Measurements from ENCODE around the gene KRT73. TPM values are rescaled to one million over a fixed set of nuclear protein-coding genes. Genes with fewer than 3 reads are reported as not detected.

The KRT73 gene
- total RNA-seq, 4 donors from 2014 or later = not detected

DNA sequence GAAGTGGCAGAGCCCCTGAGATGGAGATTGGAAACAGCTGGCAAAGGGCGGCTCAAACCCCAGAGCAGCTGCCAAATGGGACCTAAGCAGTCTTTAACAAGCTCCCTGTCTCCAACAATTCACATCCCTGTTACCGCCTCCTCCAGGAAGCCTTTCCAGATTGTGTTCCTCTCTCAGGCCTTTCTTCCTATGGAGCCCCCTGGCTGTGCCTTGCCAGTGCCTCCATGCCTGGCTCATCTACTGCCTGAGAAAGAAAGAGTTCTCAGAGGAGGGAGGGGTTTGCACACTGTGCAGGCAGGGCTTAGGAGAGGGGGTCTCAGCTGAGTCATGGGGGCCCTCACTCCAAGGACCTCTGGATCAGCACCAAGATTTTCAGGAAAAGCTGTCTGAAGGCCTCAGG, 35.9 kb downstream of the KRT73 start:
- no peak for DNase-seq
- TF ChIP-seq CTCF (IDR thresholded peaks at IDR 0.05) (no peak), POLR2A (IDR thresholded peaks at IDR 0.05) (no peak), POLR2AphosphoS5 (IDR thresholded peaks at IDR 0.05) (no peak), EP300 (IDR thresholded peaks at IDR 0.05; ENCODE audit: low read depth) (no peak)
- intact Hi-C loops (cut with DNase I; ENCODE audit: low total_unique reads) = loop anchor here (5.0 kb wide), 1 partner anchor 290 kb away; no protein-coding TSS in a partner anchor
- Histone ChIP-seq H3K4me3 (no peak overlapping the region), H3K27ac (no peak overlapping the region), H3K36me3 (no peaks in the 10 kb centered on the region), H3K27me3 (no peaks in the 10 kb centered on the region), H3K9me3 (no peaks in the 10 kb centered on the region), H3K4me1 (no peaks in the 10 kb centered on the region)
- in situ Hi-C loops (cut with MboI; ENCODE audit: low pct_ligation_motif_present in 1 of 4, low pct_unique_long_range_greater_than_20kb in 1 of 4, low sequenced_read_pairs in 3 of 4) = loop anchor here (5.0 to 25.0 kb wide), 6 partner anchors 292 to 405 kb away; no protein-coding TSS in a partner anchor
- WGBS, 2 donors (ENCODE audit: low coverage in 1 of 2) = 66% methylated on average over 2 of the region's 2 CpGs; no CpG with 5 or more reads in 1 of the 2 donors

GRCh38 chr12:52581481-52581880, 36.9 kb downstream of the KRT73 start:
- TF ChIP-seq CTCF (IDR thresholded peaks at IDR 0.05) (no peak), POLR2A (IDR thresholded peaks at IDR 0.05) (no peak), EP300 (IDR thresholded peaks at IDR 0.05; ENCODE audit: low read depth) (no peak), POLR2AphosphoS5 (IDR thresholded peaks at IDR 0.05) (no peak)
- no peaks in the 10 kb centered on the region for H3K9me3 ChIP-seq
- no peak overlapping the region for H3K27ac ChIP-seq
- H3K36me3 ChIP-seq = no peaks in the 10 kb centered on the region
- no peak overlapping the region for H3K4me3 ChIP-seq
- WGBS, 2 donors (ENCODE audit: low coverage in 1 of 2) = 48 to 70% methylated on average over 2 to 6 of the region's 6 CpGs
- no peaks in the 10 kb centered on the region for H3K4me1 ChIP-seq
- intact Hi-C loops (cut with DNase I; ENCODE audit: low total_unique reads) = loop anchor here (5.0 kb wide), 1 partner anchor 291 kb away; no protein-coding TSS in a partner anchor
- in situ Hi-C loops (cut with MboI; ENCODE audit: low pct_ligation_motif_present in 1 of 4, low pct_unique_long_range_greater_than_20kb in 1 of 4, low sequenced_read_pairs in 3 of 4) = loop anchor here (5.0 to 25.0 kb wide), 6 partner anchors 293 to 406 kb away; no protein-coding TSS in a partner anchor
- DNase-seq = no peak
- no peaks in the 10 kb centered on the region for H3K27me3 ChIP-seq

DNA sequence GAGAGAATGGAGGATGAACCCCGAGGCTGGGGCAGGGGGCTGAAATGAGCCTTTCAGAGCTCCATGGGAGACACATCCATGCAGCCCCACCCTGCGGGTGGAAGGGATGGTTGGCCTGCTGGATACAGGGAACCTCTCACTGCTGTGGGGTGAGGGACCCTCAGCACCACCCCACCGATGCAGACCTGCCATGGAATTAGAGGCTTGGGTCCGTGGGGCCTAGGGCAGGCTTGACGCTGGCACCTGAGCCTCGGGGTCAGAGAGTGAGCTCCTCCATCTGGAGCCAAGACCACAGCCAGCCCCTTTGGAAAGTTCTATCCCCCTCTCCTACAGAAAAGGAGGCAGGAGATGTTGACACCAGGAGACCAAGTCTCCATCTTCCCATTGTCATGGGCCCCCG, 37.3 kb downstream of the KRT73 start:
- in situ Hi-C loops (cut with MboI; ENCODE audit: low pct_ligation_motif_present in 1 of 4, low pct_unique_long_range_greater_than_20kb in 1 of 4, low sequenced_read_pairs in 3 of 4) = loop anchor here (5.0 to 25.0 kb wide), 6 partner anchors 294 to 406 kb away; no protein-coding TSS in a partner anchor
- 80 to 82% methylated on average over 2 to 7 of the region's 7 CpGs for WGBS, 2 donors (ENCODE audit: low coverage in 1 of 2)
- H3K4me1 ChIP-seq = no peaks in the 10 kb centered on the region
- H3K4me3 ChIP-seq = no peak overlapping the region
- no peak overlapping the region for H3K27ac ChIP-seq
- no peak for TF ChIP-seq POLR2A (IDR thresholded peaks at IDR 0.05)
- no peak for TF ChIP-seq EP300 (IDR thresholded peaks at IDR 0.05; ENCODE audit: low read depth)
- no peak for TF ChIP-seq POLR2AphosphoS5 (IDR thresholded peaks at IDR 0.05)
- TF ChIP-seq CTCF (IDR thresholded peaks at IDR 0.05) = no peak
- H3K27me3 ChIP-seq = no peaks in the 10 kb centered on the region
- no peaks in the 10 kb centered on the region for H3K9me3 ChIP-seq
- H3K36me3 ChIP-seq = no peaks in the 10 kb centered on the region
- intact Hi-C loops (cut with DNase I; ENCODE audit: low total_unique reads) = loop anchor here (5.0 kb wide), 1 partner anchor 291 kb away; no protein-coding TSS in a partner anchor
- DNase-seq = no peak

DNA sequence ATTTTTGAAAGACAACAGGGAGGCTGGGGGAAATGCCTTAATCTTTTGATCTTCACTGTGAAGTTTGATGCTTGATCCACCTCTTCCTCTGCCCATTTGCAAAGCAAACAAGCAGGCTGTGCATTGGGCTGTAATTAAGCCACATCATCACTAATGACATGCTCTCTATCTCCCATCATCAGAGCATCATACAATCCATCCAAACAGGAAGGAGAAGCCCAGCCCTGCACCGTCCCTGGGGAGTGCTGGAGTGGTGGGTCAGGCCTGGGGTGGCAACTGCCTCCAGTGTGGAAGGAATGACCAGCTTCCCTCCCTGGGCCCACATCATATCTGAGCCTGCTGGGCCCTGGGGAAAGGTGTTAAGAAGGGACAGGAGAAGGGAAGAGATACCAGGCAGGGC, 37.9 kb downstream of the KRT73 start:
- Histone ChIP-seq H3K27me3 (no peaks in the 10 kb centered on the region), H3K4me1 (no peaks in the 10 kb centered on the region), H3K9me3 (no peaks in the 10 kb centered on the region), H3K4me3 (no peak overlapping the region), H3K36me3 (no peaks in the 10 kb centered on the region), H3K27ac (no peak overlapping the region)
- no peak for DNase-seq
- TF ChIP-seq EP300 (IDR thresholded peaks at IDR 0.05; ENCODE audit: low read depth) (no peak), CTCF (IDR thresholded peaks at IDR 0.05) (no peak), POLR2AphosphoS5 (IDR thresholded peaks at IDR 0.05) (no peak), POLR2A (IDR thresholded peaks at IDR 0.05) (no peak)
- 64% methylated on average over 1 of the region's 1 CpG; no CpG with 5 or more reads in 1 of the 2 donors for WGBS, 2 donors (ENCODE audit: low coverage in 1 of 2)
- intact Hi-C loops (cut with DNase I; ENCODE audit: low total_unique reads) (loop anchor here (5.0 kb wide), 1 partner anchor 292 kb away; no protein-coding TSS in a partner anchor), in situ Hi-C loops (cut with MboI; ENCODE audit: low pct_ligation_motif_present in 1 of 4, low pct_unique_long_range_greater_than_20kb in 1 of 4, low sequenced_read_pairs in 3 of 4) (loop anchor here (5.0 to 25.0 kb wide), 6 partner anchors 294 to 407 kb away; no protein-coding TSS in a partner anchor)

Measured in transverse colon (tissue), 4 donors.